K562 (cell line): ENCODE results near the gene RBFA. TPM values are rescaled to one million over a fixed set of nuclear protein-coding genes. Genes with fewer than 3 reads are reported as not detected.

ENCODE experiments used
- CBX5 ChIP-seq: IDR thresholded peaks from 2 replicates; pipeline ENCODE4 v1.6.1; 2014; ENCODE audit warnings: low read depth, borderline replicate concordance
- CCNT2 ChIP-seq: IDR thresholded peaks from 2 replicates; pipeline ENCODE4 v1.6.1; 2011; ENCODE audit warnings: borderline replicate concordance, low read depth, mild to moderate bottlenecking, moderate library complexity, mixed read lengths, low read length; ENCODE audit not compliant: insufficient read length; ENCODE audit errors: extremely low read depth
- EHMT2 ChIP-seq: fragments of 450-650 bp; IDR thresholded peaks from 2 replicates; pipeline ENCODE4 v1.6.1; 2018; ENCODE audit warnings: antibody characterized with exemption
- KDM5B ChIP-seq: fragments of 200-600 bp; sonication (generic); IDR thresholded peaks from 2 replicates; pipeline ENCODE4 v1.6.1; 2012; ENCODE audit warnings: low read depth, mild to moderate bottlenecking, moderate library complexity, low read length, control low read depth, inconsistent platforms; ENCODE audit not compliant: insufficient replicate concordance
- MCM5 ChIP-seq: fragments of 450-650 bp; IDR thresholded peaks from 2 replicates; pipeline ENCODE4 v1.6.1; 2016; ENCODE audit warnings: low read depth
- NCOA1 ChIP-seq: fragments of 450-650 bp; IDR thresholded peaks from 2 replicates; pipeline ENCODE4 v1.6.1; 2016; ENCODE audit warnings: low read depth
- SMARCA5 ChIP-seq: fragments of 450-650 bp; IDR thresholded peaks from 2 replicates; pipeline ENCODE4 v1.6.1; 2016
- ZNF589 ChIP-seq: fragments of 200-800 bp; sonication (Bioruptor generic); IDR thresholded peaks from 2 replicates; pipeline ENCODE4 v1.6.1; 2016; ENCODE audit warnings: low read depth, missing genetic modification characterization, missing compliant biosample characterization
- ZNF778 ChIP-seq: fragments of 450-650 bp; formaldehyde crosslinking; IDR thresholded peaks from 2 replicates; pipeline ENCODE4 v1.4.0; 2020; ENCODE audit warnings: mild to moderate bottlenecking, moderate library complexity
- polyA plus RNA-seq, 8 experiments: library from polyadenylated mRNA; depleted of rRNA in 4 of 8; stranded (reverse) in 5 of 8; unstranded in 3 of 8; fragments of >200 nt; fragmentation: Nextera tagmentation in 2 of 8; fragmentation: Illumina TruSeq in 1 of 8; extraction: Ambion mirVana in 2 of 8; extraction: Trizol in 1 of 8; gene quantifications; 2 replicates each; pipeline versions ENCODE4 v1.2.1 to v1.2.3, GENCODE V29; 2011 to 2014; ENCODE audit warnings: inconsistent platforms in 1 of 8, missing spikeins in 1 of 8
- total RNA-seq, 7 experiments: library from RNA; depleted of rRNA in 6 of 7; stranded (reverse); fragments of >200 nt in 6 of 7; fragmentation: Illumina TruSeq in 2 of 7; extraction: Trizol in 2 of 7; gene quantifications; 2 replicates each; pipeline versions ENCODE4 v1.2.1 to v1.2.3, GENCODE V29; 2011 to 2021; ENCODE audit warnings: low replicate concordance in 1 of 7
- TF ChIP-seq, protein P1 (sequence below): sonication (generic); formaldehyde crosslinking; IDR thresholded peaks from 2 replicates; pipeline ENCODE4 v1.8.0; 2023; ENCODE audit warnings: missing genetic modification reagents, mild to moderate bottlenecking, borderline replicate concordance
- TF ChIP-seq, protein P2 (sequence below), 2 experiments: fragments of 450-650 bp in 1 of 2; sonication (generic) in 1 of 2; formaldehyde crosslinking in 1 of 2; IDR thresholded peaks; 2 replicates each; pipeline versions ENCODE4 v1.7.1 to v1.9.0; 2016 to 2022; ENCODE audit warnings: inconsistent platforms in 1 of 2, mild to moderate bottlenecking in 1 of 2, missing genetic modification reagents in 1 of 2
- TF ChIP-seq, protein P3 (sequence below): sonication (generic); formaldehyde crosslinking; IDR thresholded peaks from 2 replicates; pipeline ENCODE4 v1.8.0; 2022; ENCODE audit warnings: mild to moderate bottlenecking, missing genetic modification reagents

RBFA gene
- total and polyA plus RNA-seq, 9 of the 15 experiments (the other 6 are each of a cell fraction or from before 2014, with no cell fraction given), result 3.4 to 41.9 (median 25.8) TPM

DNA sequence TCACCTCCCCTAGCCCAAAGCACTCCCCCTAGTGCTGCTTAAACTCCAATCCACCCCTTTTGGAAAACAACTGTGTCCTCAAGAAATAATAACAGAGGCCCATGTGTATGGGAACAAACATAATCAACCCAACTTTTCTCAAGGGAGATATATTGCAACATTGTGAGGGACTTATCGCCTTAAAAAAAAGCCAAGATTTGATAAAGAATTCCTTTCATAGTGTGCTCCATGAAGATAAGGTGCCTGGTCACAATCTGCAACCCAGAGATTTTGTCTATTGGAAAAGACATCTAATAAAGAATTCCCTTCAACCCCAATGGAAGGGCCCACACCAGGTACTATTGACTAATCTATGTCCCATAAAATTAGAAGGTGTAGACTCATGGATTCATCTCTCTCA lies 4.5 kb upstream of the RBFA start (continued):
- TF ChIP-seq, protein P1, sequence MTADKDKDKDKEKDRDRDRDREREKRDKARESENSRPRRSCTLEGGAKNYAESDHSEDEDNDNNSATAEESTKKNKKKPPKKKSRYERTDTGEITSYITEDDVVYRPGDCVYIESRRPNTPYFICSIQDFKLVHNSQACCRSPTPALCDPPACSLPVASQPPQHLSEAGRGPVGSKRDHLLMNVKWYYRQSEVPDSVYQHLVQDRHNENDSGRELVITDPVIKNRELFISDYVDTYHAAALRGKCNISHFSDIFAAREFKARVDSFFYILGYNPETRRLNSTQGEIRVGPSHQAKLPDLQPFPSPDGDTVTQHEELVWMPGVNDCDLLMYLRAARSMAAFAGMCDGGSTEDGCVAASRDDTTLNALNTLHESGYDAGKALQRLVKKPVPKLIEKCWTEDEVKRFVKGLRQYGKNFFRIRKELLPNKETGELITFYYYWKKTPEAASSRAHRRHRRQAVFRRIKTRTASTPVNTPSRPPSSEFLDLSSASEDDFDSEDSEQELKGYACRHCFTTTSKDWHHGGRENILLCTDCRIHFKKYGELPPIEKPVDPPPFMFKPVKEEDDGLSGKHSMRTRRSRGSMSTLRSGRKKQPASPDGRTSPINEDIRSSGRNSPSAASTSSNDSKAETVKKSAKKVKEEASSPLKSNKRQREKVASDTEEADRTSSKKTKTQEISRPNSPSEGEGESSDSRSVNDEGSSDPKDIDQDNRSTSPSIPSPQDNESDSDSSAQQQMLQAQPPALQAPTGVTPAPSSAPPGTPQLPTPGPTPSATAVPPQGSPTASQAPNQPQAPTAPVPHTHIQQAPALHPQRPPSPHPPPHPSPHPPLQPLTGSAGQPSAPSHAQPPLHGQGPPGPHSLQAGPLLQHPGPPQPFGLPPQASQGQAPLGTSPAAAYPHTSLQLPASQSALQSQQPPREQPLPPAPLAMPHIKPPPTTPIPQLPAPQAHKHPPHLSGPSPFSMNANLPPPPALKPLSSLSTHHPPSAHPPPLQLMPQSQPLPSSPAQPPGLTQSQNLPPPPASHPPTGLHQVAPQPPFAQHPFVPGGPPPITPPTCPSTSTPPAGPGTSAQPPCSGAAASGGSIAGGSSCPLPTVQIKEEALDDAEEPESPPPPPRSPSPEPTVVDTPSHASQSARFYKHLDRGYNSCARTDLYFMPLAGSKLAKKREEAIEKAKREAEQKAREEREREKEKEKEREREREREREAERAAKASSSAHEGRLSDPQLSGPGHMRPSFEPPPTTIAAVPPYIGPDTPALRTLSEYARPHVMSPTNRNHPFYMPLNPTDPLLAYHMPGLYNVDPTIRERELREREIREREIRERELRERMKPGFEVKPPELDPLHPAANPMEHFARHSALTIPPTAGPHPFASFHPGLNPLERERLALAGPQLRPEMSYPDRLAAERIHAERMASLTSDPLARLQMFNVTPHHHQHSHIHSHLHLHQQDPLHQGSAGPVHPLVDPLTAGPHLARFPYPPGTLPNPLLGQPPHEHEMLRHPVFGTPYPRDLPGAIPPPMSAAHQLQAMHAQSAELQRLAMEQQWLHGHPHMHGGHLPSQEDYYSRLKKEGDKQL (CRISPR knock-in tag), result no peak
- TF ChIP-seq, protein P2, sequence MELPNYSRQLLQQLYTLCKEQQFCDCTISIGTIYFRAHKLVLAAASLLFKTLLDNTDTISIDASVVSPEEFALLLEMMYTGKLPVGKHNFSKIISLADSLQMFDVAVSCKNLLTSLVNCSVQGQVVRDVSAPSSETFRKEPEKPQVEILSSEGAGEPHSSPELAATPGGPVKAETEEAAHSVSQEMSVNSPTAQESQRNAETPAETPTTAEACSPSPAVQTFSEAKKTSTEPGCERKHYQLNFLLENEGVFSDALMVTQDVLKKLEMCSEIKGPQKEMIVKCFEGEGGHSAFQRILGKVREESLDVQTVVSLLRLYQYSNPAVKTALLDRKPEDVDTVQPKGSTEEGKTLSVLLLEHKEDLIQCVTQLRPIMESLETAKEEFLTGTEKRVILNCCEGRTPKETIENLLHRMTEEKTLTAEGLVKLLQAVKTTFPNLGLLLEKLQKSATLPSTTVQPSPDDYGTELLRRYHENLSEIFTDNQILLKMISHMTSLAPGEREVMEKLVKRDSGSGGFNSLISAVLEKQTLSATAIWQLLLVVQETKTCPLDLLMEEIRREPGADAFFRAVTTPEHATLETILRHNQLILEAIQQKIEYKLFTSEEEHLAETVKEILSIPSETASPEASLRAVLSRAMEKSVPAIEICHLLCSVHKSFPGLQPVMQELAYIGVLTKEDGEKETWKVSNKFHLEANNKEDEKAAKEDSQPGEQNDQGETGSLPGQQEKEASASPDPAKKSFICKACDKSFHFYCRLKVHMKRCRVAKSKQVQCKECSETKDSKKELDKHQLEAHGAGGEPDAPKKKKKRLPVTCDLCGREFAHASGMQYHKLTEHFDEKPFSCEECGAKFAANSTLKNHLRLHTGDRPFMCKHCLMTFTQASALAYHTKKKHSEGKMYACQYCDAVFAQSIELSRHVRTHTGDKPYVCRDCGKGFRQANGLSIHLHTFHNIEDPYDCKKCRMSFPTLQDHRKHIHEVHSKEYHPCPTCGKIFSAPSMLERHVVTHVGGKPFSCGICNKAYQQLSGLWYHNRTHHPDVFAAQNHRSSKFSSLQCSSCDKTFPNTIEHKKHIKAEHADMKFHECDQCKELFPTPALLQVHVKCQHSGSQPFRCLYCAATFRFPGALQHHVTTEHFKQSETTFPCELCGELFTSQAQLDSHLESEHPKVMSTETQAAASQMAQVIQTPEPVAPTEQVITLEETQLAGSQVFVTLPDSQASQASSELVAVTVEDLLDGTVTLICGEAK (IDR thresholded peaks at IDR 0.05), result no peak
- TF ChIP-seq, protein P2 (CRISPR knock-in tag; IDR thresholded peaks at IDR 0.05), result no peak
- TF ChIP-seq EHMT2 (no peak), CCNT2 (peak; percentile 49), NCOA1 (no peak), ZNF778 (CRISPR knock-in tag) (no peak), MCM5 (no peak), CBX5 (no peak), KDM5B (no peak), SMARCA5 (no peak), ZNF589 (CRISPR knock-in tag) (no peak)
- TF ChIP-seq, protein P3, sequence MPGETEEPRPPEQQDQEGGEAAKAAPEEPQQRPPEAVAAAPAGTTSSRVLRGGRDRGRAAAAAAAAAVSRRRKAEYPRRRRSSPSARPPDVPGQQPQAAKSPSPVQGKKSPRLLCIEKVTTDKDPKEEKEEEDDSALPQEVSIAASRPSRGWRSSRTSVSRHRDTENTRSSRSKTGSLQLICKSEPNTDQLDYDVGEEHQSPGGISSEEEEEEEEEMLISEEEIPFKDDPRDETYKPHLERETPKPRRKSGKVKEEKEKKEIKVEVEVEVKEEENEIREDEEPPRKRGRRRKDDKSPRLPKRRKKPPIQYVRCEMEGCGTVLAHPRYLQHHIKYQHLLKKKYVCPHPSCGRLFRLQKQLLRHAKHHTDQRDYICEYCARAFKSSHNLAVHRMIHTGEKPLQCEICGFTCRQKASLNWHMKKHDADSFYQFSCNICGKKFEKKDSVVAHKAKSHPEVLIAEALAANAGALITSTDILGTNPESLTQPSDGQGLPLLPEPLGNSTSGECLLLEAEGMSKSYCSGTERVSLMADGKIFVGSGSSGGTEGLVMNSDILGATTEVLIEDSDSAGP (CRISPR knock-in tag), result no peak
